Hepatocyte (in vitro differentiated cells): ENCODE data around the gene HCRT. TPM values are rescaled to one million over a fixed set of nuclear protein-coding genes. Genes with fewer than 3 reads are reported as not detected.

ENCODE experiments used
- DNase-seq: peaks from one replicate; pipeline ENCODE4 v3.0.0-alpha.2; 2016; ENCODE audit warnings: low spot score
- H2AFZ ChIP-seq: fragments of 200-600 bp; sonication (generic); 2 replicates; pipeline ENCODE4 v1.6.0; 2016; ENCODE audit warnings: antibody characterized with exemption, mild to moderate bottlenecking
- H3K27ac ChIP-seq: fragments of 200-600 bp; sonication (generic); 2 replicates; pipeline ENCODE4 v1.5.1; 2016; ENCODE audit warnings: mild to moderate bottlenecking
- H3K27me3 ChIP-seq: fragments of 200-600 bp; sonication (generic); 2 replicates; pipeline ENCODE4 v1.6.1; 2016
- H3K36me3 ChIP-seq: fragments of 200-600 bp; sonication (generic); replicated peaks from 2 replicates; pipeline ENCODE4 v1.5.1; 2016; ENCODE audit warnings: low read depth; ENCODE audit not compliant: insufficient read depth
- H3K4me1 ChIP-seq: fragments of 200-600 bp; sonication (generic); 2 replicates; pipeline ENCODE4 v1.5.1; 2016; ENCODE audit warnings: mild to moderate bottlenecking, moderate library complexity; ENCODE audit not compliant: insufficient read depth
- H3K4me2 ChIP-seq: fragments of 200-600 bp; sonication (generic); 2 replicates; pipeline ENCODE4 v1.6.0; 2016
- H3K4me3 ChIP-seq: fragments of 200-600 bp; sonication (generic); 2 replicates; pipeline ENCODE4 v1.5.1; 2016; ENCODE audit warnings: mild to moderate bottlenecking
- H3K79me2 ChIP-seq: fragments of 200-600 bp; sonication (generic); 2 replicates; pipeline ENCODE4 v1.6.0; 2017; ENCODE audit warnings: mild to moderate bottlenecking
- H3K9me2 ChIP-seq: fragments of 200-600 bp; sonication (generic); replicated peaks from 2 replicates; pipeline ENCODE4 v1.6.0; 2017; ENCODE audit warnings: mild to moderate bottlenecking; ENCODE audit not compliant: insufficient read depth
- H3K9me3 ChIP-seq: fragments of 200-600 bp; sonication (generic); 2 replicates; pipeline ENCODE4 v1.5.1; 2016; ENCODE audit warnings: low read depth, mild to moderate bottlenecking
- H4K20me1 ChIP-seq: fragments of 200-600 bp; sonication (generic); 2 replicates; pipeline ENCODE4 v1.6.0; 2016; ENCODE audit warnings: mild to moderate bottlenecking; ENCODE audit not compliant: insufficient read depth, poor library complexity, severe bottlenecking
- EZH2 ChIP-seq: fragments of 200-600 bp; sonication (generic); IDR thresholded peaks from 2 replicates; pipeline ENCODE4 v1.6.1; 2016; ENCODE audit warnings: antibody characterized with exemption, mild to moderate bottlenecking, borderline replicate concordance
- EZH2phosphoT487 ChIP-seq: fragments of 200-600 bp; sonication (generic); IDR thresholded peaks from one replicate; pipeline ENCODE4 v1.6.1; 2018; ENCODE audit warnings: antibody characterized with exemption, mild to moderate bottlenecking, low read depth, moderate library complexity; ENCODE audit not compliant: unreplicated experiment, severe bottlenecking
- WGBS: methylation state at CpG from one replicate; pipeline ENCODE4 v1.1.6; 2016; ENCODE audit warnings: low lambda C conversion rate; ENCODE audit errors: missing lambda C conversion rate; 5-methylcytosine and 5-hydroxymethylcytosine counted together
- polyA plus RNA-seq: library from polyadenylated mRNA; unstranded; fragments of >200 nt; fragmentation: Nextera tagmentation; extraction: Ambion mirVana; gene quantifications from 2 replicates; pipeline ENCODE4 v1.2.1, GENCODE V29; 2016
- total RNA-seq: library from RNA; depleted of rRNA; stranded (reverse); fragments of >200 nt; gene quantifications from 2 replicates; pipeline ENCODE4 v1.2.3, GENCODE V29; 2014
- TF ChIP-seq, protein P1 (sequence below): fragments of 200-600 bp; sonication (generic); IDR thresholded peaks from 2 replicates; pipeline ENCODE4 v1.5.1; 2016; ENCODE audit warnings: antibody characterized with exemption, mild to moderate bottlenecking; ENCODE audit not compliant: poor library complexity

The HCRT gene
- total and polyA plus RNA-seq, 2 experiments from 2014 or later: not detected

DNA sequence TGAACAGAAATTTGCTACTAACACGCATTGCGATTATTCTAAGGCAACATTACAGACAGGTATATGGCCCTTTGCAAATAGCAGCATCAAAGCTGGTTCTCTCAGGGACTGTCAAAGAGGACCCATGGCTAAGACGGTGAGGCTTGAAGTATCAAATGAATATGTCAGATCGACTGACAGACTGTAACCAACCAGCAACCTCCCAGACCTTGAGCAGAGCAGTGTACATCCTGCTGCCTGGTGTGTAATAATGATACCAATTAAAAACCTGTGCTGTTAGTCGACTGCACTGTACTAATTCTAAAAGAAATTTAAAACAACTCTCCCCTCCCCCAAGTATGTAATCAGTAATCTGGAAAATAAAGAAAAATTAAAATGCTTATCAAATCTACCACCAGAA, 45.0 kb upstream of the HCRT start:
- no peaks in the 10 kb centered on the region for H3K4me1 ChIP-seq
- no peaks in the 10 kb centered on the region for H3K9me2 ChIP-seq
- no peaks in the 10 kb centered on the region for H4K20me1 ChIP-seq
- no peak overlapping the region for H3K4me3 ChIP-seq
- H3K27ac ChIP-seq: no peak overlapping the region
- 91% methylated on average over 5 of the region's 5 CpGs for WGBS
- DNase-seq: no peak
- no peaks in the 10 kb centered on the region for H3K36me3 ChIP-seq
- no peak overlapping the region for H2AFZ ChIP-seq
- peaks cover 36% of the 10 kb centered on the region for H3K79me2 ChIP-seq
- no peaks in the 10 kb centered on the region for H3K9me3 ChIP-seq
- no peak overlapping the region for H3K4me2 ChIP-seq
- TF ChIP-seq EZH2phosphoT487 (no peak), EZH2 (no peak)
- TF ChIP-seq, protein P1, sequence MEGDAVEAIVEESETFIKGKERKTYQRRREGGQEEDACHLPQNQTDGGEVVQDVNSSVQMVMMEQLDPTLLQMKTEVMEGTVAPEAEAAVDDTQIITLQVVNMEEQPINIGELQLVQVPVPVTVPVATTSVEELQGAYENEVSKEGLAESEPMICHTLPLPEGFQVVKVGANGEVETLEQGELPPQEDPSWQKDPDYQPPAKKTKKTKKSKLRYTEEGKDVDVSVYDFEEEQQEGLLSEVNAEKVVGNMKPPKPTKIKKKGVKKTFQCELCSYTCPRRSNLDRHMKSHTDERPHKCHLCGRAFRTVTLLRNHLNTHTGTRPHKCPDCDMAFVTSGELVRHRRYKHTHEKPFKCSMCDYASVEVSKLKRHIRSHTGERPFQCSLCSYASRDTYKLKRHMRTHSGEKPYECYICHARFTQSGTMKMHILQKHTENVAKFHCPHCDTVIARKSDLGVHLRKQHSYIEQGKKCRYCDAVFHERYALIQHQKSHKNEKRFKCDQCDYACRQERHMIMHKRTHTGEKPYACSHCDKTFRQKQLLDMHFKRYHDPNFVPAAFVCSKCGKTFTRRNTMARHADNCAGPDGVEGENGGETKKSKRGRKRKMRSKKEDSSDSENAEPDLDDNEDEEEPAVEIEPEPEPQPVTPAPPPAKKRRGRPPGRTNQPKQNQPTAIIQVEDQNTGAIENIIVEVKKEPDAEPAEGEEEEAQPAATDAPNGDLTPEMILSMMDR: no peak
- no peaks in the 10 kb centered on the region for H3K27me3 ChIP-seq

DNA sequence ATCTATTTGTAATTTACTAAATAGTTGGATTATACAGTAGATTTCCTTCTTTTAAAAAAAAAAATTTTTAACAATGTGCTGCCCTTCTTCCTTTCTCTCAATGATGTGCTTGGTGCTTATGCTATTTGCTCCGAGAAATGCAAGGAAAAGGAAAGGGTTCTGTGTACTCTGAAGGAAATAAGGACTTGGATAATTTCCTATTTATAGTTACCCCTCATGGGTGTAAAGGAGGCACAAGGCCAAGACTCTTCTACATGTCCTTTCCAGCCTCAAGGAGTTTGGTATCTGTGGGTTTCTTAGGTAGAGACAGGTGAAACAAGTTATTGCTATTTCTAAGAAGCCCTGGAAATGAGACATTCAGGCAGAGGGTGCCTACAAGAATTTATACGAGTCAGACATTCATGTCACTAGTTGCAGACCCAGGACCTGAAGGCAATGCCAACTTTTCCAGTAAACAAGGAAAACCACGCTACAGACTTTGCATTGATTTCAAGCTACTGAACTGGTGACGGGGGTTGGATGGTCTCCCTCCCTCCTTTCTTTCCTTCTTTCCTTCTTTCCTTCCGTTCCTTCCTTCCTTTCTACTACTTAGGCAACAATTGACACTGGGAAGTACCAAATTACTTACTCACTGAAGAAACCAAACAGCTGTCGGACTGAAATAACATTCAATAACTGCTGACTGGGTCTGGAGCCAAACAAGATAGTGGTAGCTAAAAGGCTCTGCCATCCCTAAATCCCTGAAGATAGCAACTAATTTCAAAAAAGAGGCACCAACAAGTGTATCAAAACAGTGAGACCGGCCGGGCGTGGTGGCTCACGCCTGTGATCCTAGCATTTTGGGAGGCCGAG, 42.8 kb upstream of the HCRT start:
- Histone ChIP-seq H3K4me2 (no peak overlapping the region), H3K79me2 (peaks cover 18% of the 10 kb centered on the region), H3K36me3 (no peaks in the 10 kb centered on the region), H3K9me2 (no peaks in the 10 kb centered on the region), H4K20me1 (no peaks in the 10 kb centered on the region), H3K27ac (no peak overlapping the region), H3K9me3 (no peaks in the 10 kb centered on the region), H3K27me3 (no peaks in the 10 kb centered on the region), H3K4me3 (no peak overlapping the region), H3K4me1 (no peaks in the 10 kb centered on the region), H2AFZ (no peak overlapping the region)
- TF ChIP-seq EZH2phosphoT487: no peak
- TF ChIP-seq, protein P1: no peak
- TF ChIP-seq EZH2: no peak
- no peak for DNase-seq
- 92% methylated on average over 11 of the region's 11 CpGs for WGBS

GRCh38 chr17:42225646-42226045, 40.4 kb upstream of the HCRT start:
- Histone ChIP-seq H3K27me3 (no peaks in the 10 kb centered on the region), H3K36me3 (no peaks in the 10 kb centered on the region), H3K4me2 (no peak overlapping the region), H3K27ac (no peak overlapping the region), H3K4me3 (no peak overlapping the region), H2AFZ (no peak overlapping the region), H3K79me2 (no peaks in the 10 kb centered on the region), H3K4me1 (no peaks in the 10 kb centered on the region), H3K9me3 (no peaks in the 10 kb centered on the region), H4K20me1 (no peaks in the 10 kb centered on the region), H3K9me2 (no peaks in the 10 kb centered on the region)
- 97% methylated on average over 5 of the region's 5 CpGs for WGBS
- no peak for DNase-seq
- no peak for TF ChIP-seq EZH2
- TF ChIP-seq, protein P1: no peak
- TF ChIP-seq EZH2phosphoT487: no peak
